Heart left ventricle (tissue), 16 donors: Measurements from ENCODE around the gene TAS2R1. TPM values are rescaled to one million over a fixed set of nuclear protein-coding genes. Genes with fewer than 3 reads are reported as not detected.
"Not testable (repeated sequence)": the region's sequence is repeated elsewhere in the genome, so short reads cannot be mapped to it uniquely, and the experiment has no call there.

Experiments used
- ATAC-seq, 4 donors: fragments of 200-7000 bp; cut with Tn5 transposase; one replicate each; pipeline ENCODE4 v1.9.1; 2020 to 2022; ENCODE audit warnings: moderate library complexity in 4 of 4, mild to moderate bottlenecking in 3 of 4, moderate number of reproducible peaks in 1 of 4
- DNase-seq, 5 donors: peaks; one replicate each; pipeline ENCODE4 v3.0.0-alpha.2; 2020
- H3K27ac ChIP-seq, 12 donors: fragments of 200-600 bp; sonication (generic) in 4 of 12; one replicate each; pipeline versions ENCODE4 v1.5.0 to v1.8.0; 2016 to 2022; ENCODE audit warnings: mild to moderate bottlenecking in 2 of 12
- H3K27me3 ChIP-seq, 9 donors: fragments of 200-600 bp; sonication (generic) in 2 of 9; one replicate each; pipeline versions ENCODE4 v1.5.1 to v1.8.0; 2016 to 2022; ENCODE audit warnings: mild to moderate bottlenecking in 3 of 9
- H3K36me3 ChIP-seq, 9 donors: fragments of 200-600 bp; sonication (generic) in 2 of 9; one replicate each; pipeline versions ENCODE4 v1.5.0 to v1.8.0; 2018 to 2022; ENCODE audit warnings: mild to moderate bottlenecking in 2 of 9
- H3K4me1 ChIP-seq, 12 donors: fragments of 200-600 bp; sonication (generic) in 4 of 12; one replicate each; pipeline versions ENCODE4 v1.5.0 to v1.8.0; 2016 to 2022; ENCODE audit warnings: mild to moderate bottlenecking in 3 of 12
- H3K4me3 ChIP-seq, 12 donors: fragments of 200-600 bp; sonication (generic) in 4 of 12; one replicate each; pipeline versions ENCODE4 v1.5.0 to v1.8.0; 2017 to 2022; ENCODE audit warnings: mild to moderate bottlenecking in 9 of 12, moderate library complexity in 4 of 12
- H3K9me3 ChIP-seq, 12 donors: fragments of 200-600 bp; sonication (generic) in 4 of 12; one replicate each; pipeline versions ENCODE4 v1.5.0 to v1.8.0; 2016 to 2022; ENCODE audit warnings: mild to moderate bottlenecking in 1 of 12
- CTCF ChIP-seq, 12 donors: fragments of 200-600 bp; sonication (generic) in 4 of 12; IDR thresholded peaks; one replicate each; pipeline versions ENCODE4 v1.5.0 to v1.8.0; 2018 to 2022; ENCODE audit warnings: antibody characterized with exemption in 12 of 12, mild to moderate bottlenecking in 5 of 12
- POLR2A ChIP-seq, 2 donors: fragments of 450-650 bp; IDR thresholded peaks; one replicate each; pipeline ENCODE4 v1.6.1; 2017; ENCODE audit warnings: antibody characterized with exemption in 2 of 2, mild to moderate bottlenecking in 2 of 2, moderate library complexity in 2 of 2
- WGBS, 4 donors: extraction: QIAGEN DNeasy Blood & Tissue Kit in 2 of 4; methylation state at CpG; one replicate each; pipeline versions ENCODE4 v1.1.5 to v1.1.7; 2013 to 2018; 5-methylcytosine and 5-hydroxymethylcytosine counted together
- intact Hi-C, 10 donors: fragments of 100-400 bp; cut with DNase I; formaldehyde crosslinking; loops; one replicate each; pipeline versions ENCODE4 v1.11.1 to v1.14.2; 2022
- polyA plus RNA-seq, 2 donors: library from polyadenylated mRNA; stranded (reverse); fragments of 200-250 nt; gene quantifications; one replicate each; pipeline ENCODE4 v1.2.3, GENCODE V29; 2013
- total RNA-seq, 9 donors: library from RNA; depleted of rRNA in 2 of 9; stranded (reverse); fragments of >200 nt in 2 of 9; fragmentation: NEBNext Ultra II Directional in 3 of 9; extraction: Animal tissue kit (Norgen Biotek cat#: 25700) in 3 of 9; gene quantifications; one replicate each; pipeline versions ENCODE4 v1.1.0 to v1.2.4, GENCODE V29; 2016 to 2023
- donor health status: ischemic (EF 13 %, LVEDD 7.1; RV severe dilation, severe dysfunction).
- donor health status: healthy with polysubstance abuse.
- donor health status: DM: no; HTN: yes; CAD: no.
- donor health status: DM: no; HTN: no; CAD: no.
- donor health status: ischemic (EF 25% LVEDD 6.9; RV normal size, moderate dysfunction).
- donor health status: ischemic (EF 25% LVEDD 5.7; RV mildly dilated, moderate dysfunction).
- donor health status: healthy.
- donor health status: DM: yes; HTN: yes; CAD: no.
- donor health status: ischemic (EF 35%, LVEDD 5.7; RV mildly dilated, moderate dysfunction).
- donor health status: nonischemic (EF 11% LVEDD 7.7; RV severe dilation, severe dysfunction).
- donor health status: DM: yes; HTN: yes; CAD: no.
- donor health status: PGD.
- donor health status: ischemic (EF 29% LVEDD 5.4; RV normal size, mild dysfunction).
- donor health status: nonischemic (EF 23%, LVEDD 6.1; RV moderate dilation, normal function).

TAS2R1 gene
- total and polyA plus RNA-seq, 11 donors: not detected

- Histone ChIP-seq H3K9me3 (no peaks in the 10 kb centered on the region), H3K27me3 (no peaks in the 10 kb centered on the region), H3K4me3 (no peak overlapping the region), H3K27ac (no peak overlapping the region), H3K36me3 (no peaks in the 10 kb centered on the region), H3K4me1 (no peaks in the 10 kb centered on the region)
- DNase-seq (peak in 2 of 5 donors; percentile 35 to 45), ATAC-seq (peak; percentile 61 to 92 (median 74))
- WGBS, 4 donors: 56 to 64% (median 59%) methylated on average over 7 of the region's 7 CpGs
- TF ChIP-seq POLR2A (IDR thresholded peaks at IDR 0.05) (no peak), CTCF (IDR thresholded peaks at IDR 0.05) (no peak)
- intact Hi-C loops: no loop called here
These were observed 29.0 kb downstream of the TAS2R1 start for GRCh38 chr5:9601055-9601739.

- WGBS, 4 donors: 54 to 85% (median 70%) methylated on average over 3 of the region's 3 CpGs
- DNase-seq (no peak), ATAC-seq (no peak)
- intact Hi-C loops: no loop called here
- no peak for TF ChIP-seq POLR2A (IDR thresholded peaks at IDR 0.05)
- no peak for TF ChIP-seq CTCF (IDR thresholded peaks at IDR 0.05)
- Histone ChIP-seq H3K27me3 (no peaks in the 10 kb centered on the region), H3K36me3 (no peaks in the 10 kb centered on the region), H3K4me1 (no peaks in the 10 kb centered on the region), H3K27ac (no peak overlapping the region), H3K9me3 (no peaks in the 10 kb centered on the region), H3K4me3 (no peak overlapping the region)
These were observed 30.8 kb downstream of the TAS2R1 start for GRCh38 chr5:9599391-9599790.

GRCh38 chr5:9598329-9598728 is 31.8 kb downstream of the TAS2R1 start:
- H3K36me3 ChIP-seq, H3K27ac ChIP-seq, ATAC-seq, H3K4me3 ChIP-seq, intact Hi-C loops, H3K4me1 ChIP-seq, DNase-seq, H3K9me3 ChIP-seq, H3K27me3 ChIP-seq: not testable (repeated sequence)
- 68 to 78% (median 72%) methylated on average over 6 of the region's 6 CpGs for WGBS, 4 donors

GRCh38 chr5:9597322-9597721 is 32.8 kb downstream of the TAS2R1 start:
- DNase-seq, H3K27me3 ChIP-seq, H3K4me3 ChIP-seq, H3K36me3 ChIP-seq, H3K9me3 ChIP-seq, ATAC-seq, intact Hi-C loops, H3K4me1 ChIP-seq, H3K27ac ChIP-seq: not testable (repeated sequence)
- WGBS, 4 donors: 80 to 86% (median 82%) methylated on average over 7 of the region's 7 CpGs

GRCh38 chr5:9596824-9597223 is 33.3 kb downstream of the TAS2R1 start:
- intact Hi-C loops: no loop called here
- DNase-seq (no peak), ATAC-seq (no peak)
- H3K27me3 ChIP-seq: no peaks in the 10 kb centered on the region
- H3K36me3 ChIP-seq: no peaks in the 10 kb centered on the region
- TF ChIP-seq POLR2A (IDR thresholded peaks at IDR 0.05) (no peak), CTCF (IDR thresholded peaks at IDR 0.05) (no peak)
- H3K9me3 ChIP-seq: no peaks in the 10 kb centered on the region
- H3K27ac ChIP-seq: no peak overlapping the region
- no peak overlapping the region for H3K4me3 ChIP-seq
- 26 to 34% (median 31%) methylated on average over 4 of the region's 4 CpGs for WGBS, 4 donors
- no peaks in the 10 kb centered on the region for H3K4me1 ChIP-seq
